T-cell (primary cell): ENCODE data around the gene ZP3. TPM values are rescaled to one million over a fixed set of nuclear protein-coding genes. Genes with fewer than 3 reads are reported as not detected.
"Not testable (repeated sequence)": the region's sequence is repeated elsewhere in the genome, so short reads cannot be mapped to it uniquely, and the experiment has no call there.

Experiments used
- ATAC-seq, 4 experiments: fragments of 200-7000 bp in 3 of 4; fragments of 150-1000 bp in 1 of 4; cut with Tn5 transposase; replicated peaks in 1 of 4; 1 replicate in 3 of 4; 2 replicates in 1 of 4; pipeline ENCODE4 v1.10.0; 2021; ENCODE audit warnings: moderate library complexity in 3 of 4, mild to moderate bottlenecking in 2 of 4, moderate number of reproducible peaks in 1 of 4
- CTCF ChIA-PET, 2 donors: fragments of 300-600 bp; sonication (Branson Sonifier 250); formaldehyde crosslinking; loops; one replicate each; lab custom pipeline; 2022; ENCODE audit warnings: antibody characterized with exemption in 2 of 2; lab: Charles Lee
- POLR2A ChIA-PET, 2 donors: fragments of 300-600 bp; sonication (Branson Sonifier 250); formaldehyde crosslinking; loops; one replicate each; lab custom pipeline; 2022; ENCODE audit warnings: antibody characterized with exemption in 2 of 2; lab: Charles Lee
- DNase-seq, 35 experiments: peaks; one replicate each; pipeline versions ENCODE4 v3.0.0 to v3.0.0-alpha.2; 2013 to 2023
- H3K27ac ChIP-seq: one replicate; pipeline ENCODE4 v1.5.1; 2013; ENCODE audit warnings: low read length
- H3K27me3 ChIP-seq, 2 experiments: replicated peaks in 1 of 2; 1 replicate in 1 of 2; 2 replicates in 1 of 2; pipeline versions ENCODE4 v1.6.1 to v1.7.0; 2013; ENCODE audit warnings: low read length in 1 of 2, mixed read lengths in 1 of 2; ENCODE audit not compliant: control insufficient read depth in 2 of 2, insufficient read depth in 2 of 2; ENCODE audit errors: extremely low read depth in 1 of 2
- H3K36me3 ChIP-seq, 2 donors: 1 replicate in 1 of 2; 2 replicates in 1 of 2; pipeline versions ENCODE4 v1.6.1 to v1.7.0; 2013; ENCODE audit warnings: low read length in 1 of 2; ENCODE audit not compliant: control insufficient read depth in 2 of 2, insufficient read depth in 1 of 2; ENCODE audit errors: extremely low read depth in 1 of 2
- H3K4me1 ChIP-seq, 2 experiments: 1 replicate in 1 of 2; 2 replicates in 1 of 2; pipeline versions ENCODE4 v1.6.1 to v1.7.0; 2013; ENCODE audit warnings: low read length in 2 of 2, mixed read lengths in 1 of 2; ENCODE audit not compliant: insufficient read depth in 2 of 2, control insufficient read depth in 1 of 2; ENCODE audit errors: extremely low read depth in 1 of 2
- H3K4me3 ChIP-seq, 2 donors: 1 replicate in 1 of 2; 2 replicates in 1 of 2; pipeline versions ENCODE4 v1.5.1 to v1.7.0; 2013; ENCODE audit warnings: mild to moderate bottlenecking in 2 of 2, low read length in 1 of 2, moderate library complexity in 1 of 2; ENCODE audit not compliant: control insufficient read depth in 1 of 2; ENCODE audit errors: extremely low read depth in 1 of 2
- H3K9me3 ChIP-seq: 2 replicates; pipeline ENCODE4 v1.7.0; 2013
- H3K27ac Mint-ChIP-seq, 2 donors: one replicate each; pipeline ENCODE4 v1.8.0; 2020 to 2021; ENCODE audit warnings: mild to moderate bottlenecking in 2 of 2, mixed read lengths in 2 of 2
- H3K27me3 Mint-ChIP-seq, 2 donors: one replicate each; pipeline ENCODE4 v1.8.0; 2021 to 2022; ENCODE audit warnings: mixed read lengths in 2 of 2
- H3K36me3 Mint-ChIP-seq: one replicate; pipeline ENCODE4 v1.8.0; 2021; ENCODE audit warnings: mixed read lengths
- H3K4me1 Mint-ChIP-seq, 3 donors: one replicate each; pipeline ENCODE4 v1.8.0; 2020 to 2022; ENCODE audit warnings: mixed read lengths in 3 of 3, mild to moderate bottlenecking in 1 of 3
- H3K4me3 Mint-ChIP-seq, 3 donors: one replicate each; pipeline ENCODE4 v1.8.0; 2020 to 2022; ENCODE audit warnings: mild to moderate bottlenecking in 3 of 3, mixed read lengths in 3 of 3, moderate library complexity in 3 of 3
- H3K9me3 Mint-ChIP-seq, 3 donors: one replicate each; pipeline ENCODE4 v1.8.0; 2020 to 2022; ENCODE audit warnings: mixed read lengths in 3 of 3
- WGBS: methylation state at CpG from one replicate; pipeline ENCODE4 v1.1.5; 2013; ENCODE audit warnings: missing lambda C conversion rate; ENCODE audit not compliant: insufficient coverage; 5-methylcytosine and 5-hydroxymethylcytosine counted together
- total RNA-seq, 35 experiments: library from RNA in 6 of 35; stranded (reverse) in 6 of 35; fragments of 120-200 nt in 1 of 35; gene quantifications; one replicate each; pipeline versions ENCODE4 v1.2.1 to v1.2.4 and lab custom pipeline; 2013 to 2026

ZP3 gene
- total RNA-seq, 5 donors from 2014 or later (not counting 1 experiment from before 2014, with no cell fraction given) = 1.7 to 7.0 (median 5.9) TPM

GRCh38 chr7:76428868-76429805, 4.4 kb downstream of the ZP3 start:
- ChIA-PET CTCF (interaction anchor here in 1 of 2 donors (0.6 kb wide), 1 partner anchor 919 kb away, joined by 4 read pairs; no protein-coding TSS in a partner anchor), POLR2A (no interaction called here)
- no peaks in the 10 kb centered on the region for H3K27me3 Mint-ChIP-seq
- H3K4me1 Mint-ChIP-seq = peaks cover 0 to 8% (median 6%) of the 10 kb centered on the region in 3 donors
- Histone ChIP-seq H3K27me3 (peaks cover 0 to 7% of the 10 kb centered on the region in 2 experiments), H3K27ac (no peak overlapping the region), H3K9me3 (no peaks in the 10 kb centered on the region), H3K4me1 (peaks cover 0 to 8% of the 10 kb centered on the region in 2 experiments), H3K4me3 (no peak overlapping the region), H3K36me3 (no peaks in the 10 kb centered on the region)
- 90% methylated on average over 15 of the region's 18 CpGs for whole genome bisulfite sequencing
- DNase-seq (peak in 1 of 35 experiments; percentile 20), ATAC-seq (no peak)
- no peaks in the 10 kb centered on the region for H3K9me3 Mint-ChIP-seq
- H3K4me3 Mint-ChIP-seq = no peak overlapping the region
- H3K27ac Mint-ChIP-seq = no peak overlapping the region
- H3K36me3 Mint-ChIP-seq = no peaks in the 10 kb centered on the region

GRCh38 chr7:76430211-76430610, 5.5 kb downstream of the ZP3 start:
- ATAC-seq (no peak), DNase-seq (no peak)
- Mint-ChIP-seq H3K27ac (no peak overlapping the region), H3K4me3 (no peak overlapping the region), H3K27me3 (no peaks in the 10 kb centered on the region), H3K4me1 (no peaks in the 10 kb centered on the region), H3K9me3 (no peaks in the 10 kb centered on the region), H3K36me3 (no peaks in the 10 kb centered on the region)
- Histone ChIP-seq H3K36me3 (no peaks in the 10 kb centered on the region), H3K9me3 (no peaks in the 10 kb centered on the region), H3K4me3 (no peak overlapping the region), H3K27me3 (peaks cover 0 to 3% of the 10 kb centered on the region in 2 experiments), H3K27ac (no peak overlapping the region), H3K4me1 (peaks cover 0 to 1% of the 10 kb centered on the region in 2 experiments)
- ChIA-PET POLR2A (no interaction called here), CTCF (interaction anchor here in 1 of 2 donors (0.6 kb wide), 1 partner anchor 918 kb away, joined by 4 read pairs; no protein-coding TSS in a partner anchor)
- WGBS = 91% methylated on average over 7 of the region's 9 CpGs

GRCh38 chr7:76430836-76431235, 6.1 kb downstream of the ZP3 start:
- Mint-ChIP-seq H3K27me3 (no peaks in the 10 kb centered on the region), H3K36me3 (no peaks in the 10 kb centered on the region), H3K4me1 (no peaks in the 10 kb centered on the region), H3K27ac (no peak overlapping the region), H3K4me3 (no peak overlapping the region), H3K9me3 (no peaks in the 10 kb centered on the region)
- Histone ChIP-seq H3K36me3 (no peaks in the 10 kb centered on the region), H3K27me3 (no peaks in the 10 kb centered on the region), H3K27ac (no peak overlapping the region), H3K4me1 (no peaks in the 10 kb centered on the region), H3K9me3 (no peaks in the 10 kb centered on the region), H3K4me3 (no peak overlapping the region)
- ATAC-seq = no peak
- DNase-seq = no peak
- 98% methylated on average over 3 of the region's 3 CpGs for WGBS
- CTCF ChIA-PET = no interaction called here
- POLR2A ChIA-PET = no interaction called here

GRCh38 chr7:76437873-76438272, 13.1 kb downstream of the ZP3 start:
- ATAC-seq = peak; percentile 61 to 79 (median 70)
- H3K27me3 ChIP-seq, H3K9me3 ChIP-seq, H3K27ac Mint-ChIP-seq, H3K36me3 Mint-ChIP-seq, H3K4me1 Mint-ChIP-seq, POLR2A ChIA-PET, H3K9me3 Mint-ChIP-seq, H3K4me3 ChIP-seq, H3K27ac ChIP-seq, H3K36me3 ChIP-seq, H3K4me1 ChIP-seq, H3K27me3 Mint-ChIP-seq, H3K4me3 Mint-ChIP-seq: not testable (repeated sequence)
- WGBS = no CpG with 5 or more reads among the region's 2 CpGs
- peak in 33 of 35 experiments; percentile 8 to 73 (median 45) for DNase-seq
- CTCF ChIA-PET = interaction anchor here in 1 of 2 donors (0.6 kb wide), 2 partner anchors 559 to 939 kb away, joined by 3 to 6 read pairs; no protein-coding TSS in a partner anchor

- H3K27ac Mint-ChIP-seq, ATAC-seq, H3K27me3 Mint-ChIP-seq, H3K4me3 ChIP-seq, H3K36me3 Mint-ChIP-seq, H3K27ac ChIP-seq, CTCF ChIA-PET, H3K4me3 Mint-ChIP-seq, POLR2A ChIA-PET, H3K36me3 ChIP-seq, H3K4me1 Mint-ChIP-seq, H3K9me3 Mint-ChIP-seq, DNase-seq, H3K27me3 ChIP-seq, H3K9me3 ChIP-seq: not testable (repeated sequence)
- H3K4me1 ChIP-seq = peaks cover 0 to 10% of the 10 kb centered on the region in 2 experiments
- WGBS = no CpG with 5 or more reads among the region's 7 CpGs
Observed at GRCh38 chr7:76439120-76439888, 14.6 kb downstream of the ZP3 start.

- H3K27me3 Mint-ChIP-seq, ATAC-seq, H3K27me3 ChIP-seq, CTCF ChIA-PET, H3K9me3 ChIP-seq, H3K27ac ChIP-seq, H3K4me3 ChIP-seq, H3K9me3 Mint-ChIP-seq, H3K36me3 Mint-ChIP-seq, H3K4me3 Mint-ChIP-seq, POLR2A ChIA-PET, H3K36me3 ChIP-seq, H3K27ac Mint-ChIP-seq, DNase-seq: not testable (repeated sequence)
- peaks cover 5 to 16% (median 9%) of the 10 kb centered on the region in 3 donors for H3K4me1 Mint-ChIP-seq
- peaks cover 0 to 20% of the 10 kb centered on the region in 2 experiments for H3K4me1 ChIP-seq
- 90% methylated on average over 2 of the region's 4 CpGs for WGBS
Observed at GRCh38 chr7:76440404-76440803, 15.7 kb downstream of the ZP3 start.
